ENCODE measurements around the gene TIMD4.

GRCh38 chr5:156981481-156981880 is 18.5 kb upstream of the TIMD4 start:
- no peak for TF ChIP-seq POLR2A (IDR thresholded peaks at IDR 0.05; ENCODE audit: low read depth, low read length)
- no peak for TF ChIP-seq POLR2AphosphoS5 (IDR thresholded peaks at IDR 0.05; ENCODE audit: low read depth, low read length)

Data from GM12892 (cell line).